KOPT-K1 (cell line): ENCODE results near the gene DNAH8.

Experiments
- H3K27ac ChIP-seq: fragments of 200-600 bp; sonication (generic); 2 replicates; pipeline ENCODE4 v1.5.1; 2016; ENCODE audit warnings: antibody characterized with exemption, mild to moderate bottlenecking, low read depth, low read length; ENCODE audit not compliant: poor library complexity, severe bottlenecking
- H3K36me3 ChIP-seq: fragments of 200-600 bp; sonication (generic); 2 replicates; pipeline ENCODE4 v1.5.1; 2017; ENCODE audit warnings: antibody characterized with exemption, mild to moderate bottlenecking, low read length, moderate library complexity; ENCODE audit not compliant: insufficient read depth
- H3K9me3 ChIP-seq: fragments of 200-600 bp; sonication (generic); 2 replicates; pipeline ENCODE4 v1.5.1; 2017; ENCODE audit warnings: antibody characterized with exemption, low read length, mild to moderate bottlenecking; ENCODE audit not compliant: insufficient read depth, poor library complexity, severe bottlenecking

DNAH8 gene

GRCh38 chr6:38943964-38944363 lies 228.9 kb downstream of the DNAH8 start:
- Histone ChIP-seq H3K36me3 (no peaks in the 10 kb centered on the region), H3K9me3 (no peaks in the 10 kb centered on the region), H3K27ac (no peak overlapping the region)

DNA sequence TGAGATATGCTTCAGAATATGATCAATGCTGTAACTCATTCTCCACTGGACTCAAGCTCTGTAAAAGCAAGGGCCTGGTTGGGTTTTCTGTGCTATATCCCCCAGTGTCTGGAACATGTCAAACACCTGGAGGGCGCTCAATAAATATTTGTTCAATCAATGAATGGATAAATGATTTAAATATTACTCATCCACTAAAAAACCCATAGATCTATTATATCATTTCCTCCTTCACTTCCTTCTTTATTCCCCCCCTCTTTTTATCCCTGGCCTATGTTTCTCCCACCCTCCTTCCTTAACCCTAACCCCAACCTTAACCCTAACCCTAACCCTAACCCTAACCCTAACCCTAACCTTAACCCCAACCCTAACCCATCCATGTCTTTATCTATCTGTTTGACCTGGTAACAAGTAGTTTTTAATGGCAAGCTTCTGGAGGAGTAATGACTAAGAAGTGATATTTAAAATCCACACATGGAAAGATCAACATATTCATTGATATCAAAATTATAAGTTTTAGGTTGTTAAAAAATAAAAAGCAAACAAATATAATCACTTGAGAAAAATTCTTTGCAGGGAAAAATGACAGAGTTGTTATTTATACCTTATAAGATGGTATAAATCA lies 229.7 kb downstream of the DNAH8 start:
- Histone ChIP-seq H3K9me3 (no peaks in the 10 kb centered on the region), H3K36me3 (no peaks in the 10 kb centered on the region), H3K27ac (no peak overlapping the region)

GRCh38 chr6:38955861-38956260 lies 240.8 kb downstream of the DNAH8 start:
- H3K27ac ChIP-seq: no peak overlapping the region
- H3K9me3 ChIP-seq: peaks cover 7% of the 10 kb centered on the region
- no peaks in the 10 kb centered on the region for H3K36me3 ChIP-seq

DNA sequence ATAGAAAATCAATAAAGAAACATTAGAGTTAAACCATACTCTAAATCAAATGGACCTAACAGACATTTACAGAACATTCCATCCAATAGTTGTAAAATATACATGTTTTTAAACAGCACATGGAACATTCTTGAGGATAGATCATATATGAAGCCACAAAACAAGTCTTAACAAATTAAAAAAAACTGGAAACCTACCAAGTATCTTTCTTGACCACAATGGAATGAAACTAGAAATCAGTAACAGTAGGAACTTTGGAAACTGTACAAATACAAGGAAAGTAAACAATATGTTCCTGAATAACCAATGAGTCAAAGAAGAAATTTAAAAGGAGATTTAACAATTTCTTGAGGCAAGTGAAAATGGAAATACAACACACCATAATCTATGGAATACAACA lies 242.3 kb downstream of the DNAH8 start:
- no peaks in the 10 kb centered on the region for H3K36me3 ChIP-seq
- no peak overlapping the region for H3K27ac ChIP-seq
- H3K9me3 ChIP-seq: peaks cover 7% of the 10 kb centered on the region

DNA sequence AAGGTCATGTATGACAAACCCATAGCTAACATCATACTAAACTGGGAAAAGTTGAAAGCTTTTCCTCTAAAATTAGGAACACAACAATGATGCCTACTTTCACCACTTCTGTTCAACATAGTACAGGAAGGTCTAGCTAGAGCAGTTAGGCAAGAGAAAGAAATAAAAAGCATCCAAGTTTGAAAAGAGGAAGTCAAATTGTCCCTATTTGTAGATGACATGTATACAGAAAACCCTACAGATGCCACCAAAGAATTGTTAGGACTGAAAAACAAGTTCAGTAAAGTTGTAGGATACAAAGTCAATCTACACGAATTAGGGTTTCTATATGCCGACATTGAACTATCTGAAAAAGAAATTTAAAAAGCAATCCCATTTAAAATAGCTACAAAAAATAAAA lies 244.0 kb downstream of the DNAH8 start:
- Histone ChIP-seq H3K9me3 (peaks cover 7% of the 10 kb centered on the region), H3K36me3 (no peaks in the 10 kb centered on the region)

DNA sequence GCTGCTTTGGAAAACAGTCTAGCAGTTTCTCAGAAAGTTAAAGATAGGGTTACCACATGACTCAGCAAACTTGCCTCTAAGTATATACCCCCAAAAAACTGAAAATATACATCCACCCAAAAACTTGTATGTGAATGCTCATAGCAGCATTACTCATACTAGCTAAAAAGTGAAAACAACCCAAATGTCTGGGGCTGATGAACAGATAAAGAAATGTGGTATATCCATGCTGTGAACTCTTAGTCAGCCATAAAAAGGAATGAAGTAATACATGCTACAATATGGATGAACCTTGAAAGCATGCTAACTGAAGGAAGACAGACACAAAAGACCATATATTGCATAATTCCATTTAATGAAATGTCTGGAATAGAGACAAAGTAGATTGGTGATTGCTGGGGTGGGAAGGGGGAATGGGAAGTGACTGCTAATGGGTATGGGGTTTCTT lies 253.6 kb downstream of the DNAH8 start:
- H3K9me3 ChIP-seq: no peaks in the 10 kb centered on the region
- H3K27ac ChIP-seq: no peak overlapping the region
- H3K36me3 ChIP-seq: no peaks in the 10 kb centered on the region

More for the DNA sequence above, 244.0 kb downstream of the DNAH8 start:
- no peak overlapping the region for H3K27ac ChIP-seq

DNA sequence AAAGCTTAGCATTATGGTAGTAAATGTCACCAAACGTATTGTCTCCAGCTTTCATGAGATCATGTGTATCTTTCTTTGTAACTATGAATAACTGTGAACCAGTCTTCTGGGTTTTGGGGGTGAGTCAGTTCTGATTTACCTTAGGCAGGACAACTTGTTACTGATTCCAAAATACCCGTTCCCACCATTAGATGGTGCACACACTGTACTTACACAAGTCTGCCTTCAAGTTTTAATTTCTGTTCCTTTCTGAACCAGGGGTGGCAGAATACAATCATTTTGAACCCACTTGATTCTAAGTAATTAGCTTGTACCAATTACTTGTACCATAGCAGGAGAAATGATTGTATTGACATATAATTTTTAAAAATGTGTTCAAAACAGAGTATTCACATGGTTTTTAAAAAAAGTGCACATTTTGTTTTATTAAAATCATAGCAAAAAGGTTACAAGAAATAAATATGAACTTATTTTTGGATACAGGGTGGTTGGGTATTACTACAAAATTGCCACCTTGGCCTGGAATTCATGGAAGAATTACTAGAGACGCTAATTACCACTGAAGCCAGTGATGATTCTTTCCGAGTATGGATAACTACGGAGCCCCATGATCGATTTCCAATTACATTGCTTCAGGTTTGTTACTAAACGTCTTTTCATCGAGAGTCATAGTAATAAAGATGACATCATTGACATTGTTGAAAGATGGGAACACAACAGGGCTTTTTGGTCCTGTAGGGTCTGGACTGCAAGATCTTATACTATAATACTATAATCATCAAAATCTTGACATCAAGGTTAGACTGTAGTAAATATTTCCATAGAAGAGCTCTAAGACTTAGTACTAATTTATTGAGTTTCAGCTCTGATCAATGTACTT lies 258.3 kb downstream of the DNAH8 start:
- no peak overlapping the region for H3K27ac ChIP-seq
- no peaks in the 10 kb centered on the region for H3K36me3 ChIP-seq
- no peaks in the 10 kb centered on the region for H3K9me3 ChIP-seq

- H3K9me3 ChIP-seq: no peaks in the 10 kb centered on the region
- no peak overlapping the region for H3K27ac ChIP-seq
- no peaks in the 10 kb centered on the region for H3K36me3 ChIP-seq
Measured at GRCh38 chr6:38974389-38975151, 259.5 kb downstream of the DNAH8 start.

DNA sequence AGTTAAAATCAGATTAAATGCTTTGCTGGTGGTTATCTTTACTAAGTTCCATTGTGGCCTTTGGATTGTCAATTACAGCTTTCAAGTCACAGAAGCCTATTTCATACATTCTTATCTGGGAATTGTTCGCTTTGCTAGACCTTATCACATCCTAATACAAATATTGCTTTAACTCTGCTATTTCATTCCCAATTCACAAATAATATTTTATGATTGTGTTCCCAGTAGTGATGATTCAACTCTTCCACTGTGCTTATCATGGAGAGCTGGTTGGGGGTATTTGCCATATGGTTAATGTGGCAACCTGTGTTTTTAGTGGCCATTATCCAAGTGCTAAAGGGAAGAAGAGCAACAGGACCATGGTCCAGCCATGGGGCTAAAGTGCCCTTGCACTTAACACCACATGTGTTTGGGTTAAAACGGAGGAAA lies 260.5 kb downstream of the DNAH8 start:
- H3K36me3 ChIP-seq: no peaks in the 10 kb centered on the region

GRCh38 chr6:38976051-38976450 lies 260.9 kb downstream of the DNAH8 start:
- Histone ChIP-seq H3K36me3 (no peaks in the 10 kb centered on the region), H3K9me3 (no peaks in the 10 kb centered on the region), H3K27ac (no peak overlapping the region)

More for the DNA sequence above, 260.5 kb downstream of the DNAH8 start:
- H3K27ac ChIP-seq: no peak overlapping the region
- no peaks in the 10 kb centered on the region for H3K9me3 ChIP-seq

GRCh38 chr6:38976801-38977500 lies 261.8 kb downstream of the DNAH8 start:
- Histone ChIP-seq H3K36me3 (no peaks in the 10 kb centered on the region), H3K27ac (no peak overlapping the region), H3K9me3 (no peaks in the 10 kb centered on the region)

- no peaks in the 10 kb centered on the region for H3K9me3 ChIP-seq
- no peak overlapping the region for H3K27ac ChIP-seq
- no peaks in the 10 kb centered on the region for H3K36me3 ChIP-seq
Measured at GRCh38 chr6:38978139-38978704, 263.1 kb downstream of the DNAH8 start.

DNA sequence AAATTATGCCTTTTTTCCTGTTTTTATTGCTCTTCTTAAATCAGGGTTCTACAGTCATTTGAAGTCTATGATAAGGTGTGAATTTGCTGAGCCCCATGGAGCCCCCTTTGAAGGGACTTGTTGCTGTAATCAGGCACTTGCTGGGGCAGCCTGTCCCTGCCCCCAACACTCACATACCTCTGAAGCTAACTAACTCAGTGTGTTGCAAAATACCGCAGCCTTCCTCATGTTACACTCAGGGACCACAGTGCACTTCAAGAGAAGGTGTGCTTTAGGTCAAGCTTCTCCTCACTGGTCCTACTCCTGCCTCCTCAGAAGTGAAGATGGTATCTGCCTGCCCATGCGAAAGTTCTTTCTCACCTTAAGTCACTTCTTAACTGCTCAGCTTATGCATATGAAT lies 267.4 kb downstream of the DNAH8 start:
- Histone ChIP-seq H3K27ac (no peak overlapping the region), H3K36me3 (no peaks in the 10 kb centered on the region), H3K9me3 (no peaks in the 10 kb centered on the region)

GRCh38 chr6:38984723-38985122 lies 269.6 kb downstream of the DNAH8 start:
- Histone ChIP-seq H3K36me3 (no peaks in the 10 kb centered on the region), H3K9me3 (no peaks in the 10 kb centered on the region), H3K27ac (no peak overlapping the region)
